Measurements from ENCODE around the gene NINJ1.

DNA sequence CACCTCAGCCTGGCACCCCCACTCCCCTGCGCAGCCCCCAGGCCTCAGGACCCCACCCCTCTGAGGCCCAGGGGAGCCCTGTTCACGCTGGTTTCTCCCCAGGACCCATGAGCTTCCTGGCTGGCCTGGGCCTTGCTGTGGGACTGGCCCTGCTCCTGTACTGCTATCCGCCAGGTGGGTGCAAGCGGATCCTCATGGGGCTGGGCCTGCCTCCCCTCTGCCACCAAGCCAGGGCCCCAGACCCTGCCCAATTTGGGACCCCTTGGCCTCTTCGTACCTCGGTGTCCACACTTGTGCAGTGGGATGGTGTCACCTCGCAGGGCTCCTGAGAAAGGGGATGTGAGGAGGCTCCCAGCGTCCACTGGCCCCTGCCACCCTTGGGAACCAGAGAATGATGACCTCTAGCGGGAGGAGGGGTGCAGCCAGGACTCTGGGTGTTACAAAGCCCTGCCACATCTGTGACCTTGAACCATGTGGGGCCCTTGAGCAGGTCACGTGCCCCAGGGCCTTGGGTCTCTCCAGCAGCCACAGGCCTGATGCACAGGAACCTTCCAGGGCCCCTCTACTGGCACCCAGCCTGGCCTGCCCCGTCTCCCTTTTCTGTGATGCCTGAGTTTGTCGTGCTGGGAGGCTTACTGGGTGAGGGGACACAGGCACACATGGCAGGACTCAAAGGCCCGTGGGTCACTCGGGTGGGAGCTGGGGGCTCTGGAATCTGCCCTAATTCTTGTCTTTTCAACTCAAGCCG is 21.8 kb downstream of the NINJ1 start:
- TF ChIP-seq, protein P1, sequence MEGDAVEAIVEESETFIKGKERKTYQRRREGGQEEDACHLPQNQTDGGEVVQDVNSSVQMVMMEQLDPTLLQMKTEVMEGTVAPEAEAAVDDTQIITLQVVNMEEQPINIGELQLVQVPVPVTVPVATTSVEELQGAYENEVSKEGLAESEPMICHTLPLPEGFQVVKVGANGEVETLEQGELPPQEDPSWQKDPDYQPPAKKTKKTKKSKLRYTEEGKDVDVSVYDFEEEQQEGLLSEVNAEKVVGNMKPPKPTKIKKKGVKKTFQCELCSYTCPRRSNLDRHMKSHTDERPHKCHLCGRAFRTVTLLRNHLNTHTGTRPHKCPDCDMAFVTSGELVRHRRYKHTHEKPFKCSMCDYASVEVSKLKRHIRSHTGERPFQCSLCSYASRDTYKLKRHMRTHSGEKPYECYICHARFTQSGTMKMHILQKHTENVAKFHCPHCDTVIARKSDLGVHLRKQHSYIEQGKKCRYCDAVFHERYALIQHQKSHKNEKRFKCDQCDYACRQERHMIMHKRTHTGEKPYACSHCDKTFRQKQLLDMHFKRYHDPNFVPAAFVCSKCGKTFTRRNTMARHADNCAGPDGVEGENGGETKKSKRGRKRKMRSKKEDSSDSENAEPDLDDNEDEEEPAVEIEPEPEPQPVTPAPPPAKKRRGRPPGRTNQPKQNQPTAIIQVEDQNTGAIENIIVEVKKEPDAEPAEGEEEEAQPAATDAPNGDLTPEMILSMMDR (conservative IDR thresholded peaks at IDR 0.05; ENCODE audit: low read depth, low read length), result no peak
- no peak for TF ChIP-seq CEBPB (IDR thresholded peaks at IDR 0.05; ENCODE audit: low read depth, low read length)
- TF ChIP-seq RAD21 (IDR thresholded peaks at IDR 0.05; ENCODE audit: low read length), result no peak
- TF ChIP-seq, protein P2, sequence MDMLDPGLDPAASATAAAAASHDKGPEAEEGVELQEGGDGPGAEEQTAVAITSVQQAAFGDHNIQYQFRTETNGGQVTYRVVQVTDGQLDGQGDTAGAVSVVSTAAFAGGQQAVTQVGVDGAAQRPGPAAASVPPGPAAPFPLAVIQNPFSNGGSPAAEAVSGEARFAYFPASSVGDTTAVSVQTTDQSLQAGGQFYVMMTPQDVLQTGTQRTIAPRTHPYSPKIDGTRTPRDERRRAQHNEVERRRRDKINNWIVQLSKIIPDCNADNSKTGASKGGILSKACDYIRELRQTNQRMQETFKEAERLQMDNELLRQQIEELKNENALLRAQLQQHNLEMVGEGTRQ (IDR thresholded peaks at IDR 0.05; ENCODE audit: low read depth, low read length), result no peak
